Adipocyte (in vitro differentiated cells): Measurements from ENCODE around the gene ADSS1.

Experiments used
- DNase-seq: peaks from one replicate; pipeline ENCODE4 v3.0.0-alpha.2; 2015; ENCODE audit warnings: low read depth
- H3K27me3 ChIP-seq: replicated peaks from 2 replicates; pipeline ENCODE4 v1.7.0; 2013; ENCODE audit warnings: mild to moderate bottlenecking, low read length, moderate library complexity; ENCODE audit not compliant: control insufficient read depth, insufficient read depth
- H3K36me3 ChIP-seq: 2 replicates; pipeline ENCODE4 v1.7.0; 2013; ENCODE audit warnings: low read length, mild to moderate bottlenecking, moderate library complexity; ENCODE audit not compliant: control insufficient read depth, insufficient read depth, severe bottlenecking
- H3K4me1 ChIP-seq: 2 replicates; pipeline ENCODE4 v1.7.0; 2013; ENCODE audit warnings: mild to moderate bottlenecking, low read length, moderate library complexity; ENCODE audit not compliant: control insufficient read depth, insufficient read depth
- H3K4me3 ChIP-seq: 2 replicates; pipeline ENCODE4 v1.7.0; 2013; ENCODE audit warnings: mild to moderate bottlenecking, low read length, moderate library complexity
- H3K9ac ChIP-seq: 2 replicates; pipeline ENCODE4 v1.7.0; 2013; ENCODE audit warnings: mild to moderate bottlenecking, low read length, moderate library complexity
- H3K9me3 ChIP-seq: 2 replicates; pipeline ENCODE4 v1.7.0; 2013; ENCODE audit warnings: mild to moderate bottlenecking, low read length, moderate library complexity; ENCODE audit not compliant: control insufficient read depth

ADSS1 gene

GRCh38 chr14:104703269-104703668 is 20.8 kb upstream of the ADSS1 start:
- Histone ChIP-seq H3K9me3 (no peaks in the 10 kb centered on the region), H3K4me1 (peaks cover 16% of the 10 kb centered on the region), H3K36me3 (peaks cover 51% of the 10 kb centered on the region), H3K27me3 (no peaks in the 10 kb centered on the region), H3K4me3 (no peak overlapping the region), H3K9ac (no peak overlapping the region)
- no peak for DNase-seq

- Histone ChIP-seq H3K9ac (no peak overlapping the region), H3K4me3 (no peak overlapping the region), H3K36me3 (peaks cover 51% of the 10 kb centered on the region), H3K27me3 (no peaks in the 10 kb centered on the region), H3K4me1 (peaks cover 6% of the 10 kb centered on the region), H3K9me3 (no peaks in the 10 kb centered on the region)
- DNase-seq = no peak
These were observed 19.8 kb upstream of the ADSS1 start for GRCh38 chr14:104704252-104704651.

GRCh38 chr14:104705340-104706047 is 18.5 kb upstream of the ADSS1 start:
- Histone ChIP-seq H3K36me3 (peaks cover 62% of the 10 kb centered on the region), H3K4me1 (no peaks in the 10 kb centered on the region), H3K4me3 (no peak overlapping the region), H3K9me3 (no peaks in the 10 kb centered on the region), H3K9ac (no peak overlapping the region), H3K27me3 (no peaks in the 10 kb centered on the region)
- DNase-seq = no peak

- H3K4me1 ChIP-seq = no peaks in the 10 kb centered on the region
These were observed 17.1 kb upstream of the ADSS1 start for GRCh38 chr14:104706733-104707607.

GRCh38 chr14:104707608-104708595 is 16.1 kb upstream of the ADSS1 start:
- Histone ChIP-seq H3K27me3 (no peaks in the 10 kb centered on the region), H3K36me3 (peaks cover 71% of the 10 kb centered on the region), H3K9me3 (no peaks in the 10 kb centered on the region), H3K4me3 (no peak overlapping the region), H3K9ac (no peak overlapping the region), H3K4me1 (no peaks in the 10 kb centered on the region)
- DNase-seq = no peak

More at GRCh38 chr14:104706733-104707607, 17.1 kb upstream of the ADSS1 start:
- no peak overlapping the region for H3K4me3 ChIP-seq
- no peak overlapping the region for H3K9ac ChIP-seq
- no peak for DNase-seq
- no peaks in the 10 kb centered on the region for H3K27me3 ChIP-seq
- H3K9me3 ChIP-seq = no peaks in the 10 kb centered on the region
- peaks cover 66% of the 10 kb centered on the region for H3K36me3 ChIP-seq

- Histone ChIP-seq H3K9ac (no peak overlapping the region), H3K36me3 (peaks cover 71% of the 10 kb centered on the region), H3K4me1 (no peaks in the 10 kb centered on the region), H3K4me3 (no peak overlapping the region), H3K27me3 (no peaks in the 10 kb centered on the region), H3K9me3 (no peaks in the 10 kb centered on the region)
- DNase-seq = peak; percentile 76
These were observed 15.3 kb upstream of the ADSS1 start for GRCh38 chr14:104708606-104709268.

- no peak for DNase-seq
- Histone ChIP-seq H3K27me3 (no peaks in the 10 kb centered on the region), H3K36me3 (peaks cover 71% of the 10 kb centered on the region), H3K4me1 (no peaks in the 10 kb centered on the region), H3K9ac (no peak overlapping the region), H3K4me3 (no peak overlapping the region), H3K9me3 (no peaks in the 10 kb centered on the region)
These were observed 14.5 kb upstream of the ADSS1 start for GRCh38 chr14:104709387-104710039.

GRCh38 chr14:104710071-104710735 is 13.8 kb upstream of the ADSS1 start:
- Histone ChIP-seq H3K9ac (no peak overlapping the region), H3K9me3 (no peaks in the 10 kb centered on the region), H3K36me3 (peaks cover 71% of the 10 kb centered on the region), H3K4me3 (no peak overlapping the region), H3K4me1 (no peaks in the 10 kb centered on the region), H3K27me3 (no peaks in the 10 kb centered on the region)
- no peak for DNase-seq

GRCh38 chr14:104712881-104713734 is 10.9 kb upstream of the ADSS1 start:
- no peak for DNase-seq
- Histone ChIP-seq H3K9me3 (no peaks in the 10 kb centered on the region), H3K36me3 (peaks cover 76% of the 10 kb centered on the region), H3K9ac (no peak overlapping the region), H3K27me3 (no peaks in the 10 kb centered on the region), H3K4me1 (no peaks in the 10 kb centered on the region), H3K4me3 (no peak overlapping the region)
